Panc1 (cell line): Measurements from ENCODE around the gene ZNF526. TPM values are rescaled to one million over a fixed set of nuclear protein-coding genes. Genes with fewer than 3 reads are reported as not detected.
A peak's percentile ranks its signal among the peaks of the same experiment; 100 is the strongest.

Source experiments
- ATAC-seq: fragments of 200-7000 bp; cut with Tn5 transposase; 2 replicates; pipeline ENCODE4 v1.9.1; 2020; ENCODE audit warnings: mild to moderate bottlenecking, moderate library complexity
- BruUV-seq: library from RNA; stranded (reverse); fragments of 400-500 nt; replicated peaks from 2 replicates; lab custom pipeline; 2021; lab: Mats Ljungman, UMichigan
- CTCF ChIA-PET: fragments of 300-600 bp; sonication (Branson Sonifier 250); formaldehyde crosslinking; loops from one replicate; lab custom pipeline; 2022; ENCODE audit warnings: antibody characterized with exemption; lab: Charles Lee
- POLR2A ChIA-PET: fragments of 300-600 bp; sonication (Branson Sonifier 250); formaldehyde crosslinking; loops from one replicate; lab custom pipeline; 2022; ENCODE audit warnings: antibody characterized with exemption; lab: Charles Lee
- DNase-seq: peaks from one replicate; pipeline ENCODE4 v3.0.0-alpha.2; 2010; ENCODE audit warnings: low read depth, low spot score
- H3K27ac ChIP-seq: 2 replicates; pipeline ENCODE4 v1.5.1; 2011; ENCODE audit warnings: mild to moderate bottlenecking, low read length, inconsistent platforms
- H3K27me3 ChIP-seq: fragments of 200-500 bp; sonication (Bioruptor generic); 2 replicates; pipeline ENCODE4 v1.6.0; 2014; ENCODE audit warnings: low read length, inconsistent platforms; ENCODE audit not compliant: control insufficient read depth, insufficient read depth
- H3K36me3 ChIP-seq: fragments of 200-500 bp; sonication (Bioruptor generic); 2 replicates; pipeline ENCODE4 v1.5.1; 2014; ENCODE audit warnings: inconsistent platforms, mild to moderate bottlenecking, low read length, moderate library complexity; ENCODE audit not compliant: control insufficient read depth, insufficient read depth
- H3K4me1 ChIP-seq: 2 replicates; pipeline ENCODE4 v1.5.1; 2011; ENCODE audit warnings: inconsistent platforms, mild to moderate bottlenecking, low read length, moderate library complexity; ENCODE audit not compliant: control insufficient read depth, insufficient read depth
- H3K4me3 ChIP-seq, 2 experiments: 2 replicates each; pipeline ENCODE4 v1.5.1; 2011 to 2012; ENCODE audit warnings: low read depth in 2 of 2, low read length in 2 of 2, mild to moderate bottlenecking in 2 of 2, inconsistent platforms in 1 of 2, moderate library complexity in 1 of 2
- H3K9me3 ChIP-seq: fragments of 200-500 bp; sonication (Bioruptor generic); 2 replicates; pipeline ENCODE4 v1.5.1; 2014; ENCODE audit warnings: low read depth, mild to moderate bottlenecking, inconsistent platforms, low read length, moderate library complexity; ENCODE audit not compliant: control insufficient read depth, insufficient read depth
- CTCF ChIP-seq: fragments of 450-650 bp; IDR thresholded peaks from 2 replicates; pipeline ENCODE4 v1.5.1; 2017; ENCODE audit warnings: mild to moderate bottlenecking
- POLR2AphosphoS5 ChIP-seq: IDR thresholded peaks from 2 replicates; pipeline ENCODE4 v1.6.1; 2012; ENCODE audit warnings: mild to moderate bottlenecking, low read depth, low read length, moderate library complexity
- REST ChIP-seq, 2 experiments: IDR thresholded peaks; 2 replicates each; pipeline ENCODE4 v1.6.1; 2011 to 2012; ENCODE audit warnings: low read depth in 2 of 2, control low read depth in 1 of 2, low read length in 1 of 2, mild to moderate bottlenecking in 1 of 2, moderate library complexity in 1 of 2; ENCODE audit not compliant: insufficient read depth in 1 of 2
- SIN3A ChIP-seq: IDR thresholded peaks from 2 replicates; pipeline ENCODE4 v1.6.1; 2012; ENCODE audit warnings: low read depth, mild to moderate bottlenecking, low read length, moderate library complexity, borderline replicate concordance; ENCODE audit not compliant: insufficient read depth
- TCF7L2 ChIP-seq: IDR thresholded peaks from 2 replicates; pipeline ENCODE4 v1.6.1; 2011; ENCODE audit warnings: mild to moderate bottlenecking, low read depth, low read length, inconsistent platforms
- in situ Hi-C: cut with HindIII; loops from 2 replicates; pipeline ENCODE4 v1.10.0; 2016; ENCODE audit warnings: low sequenced_read_pairs, low pct_unique_long_range_greater_than_20kb
- intact Hi-C: fragments of 100-400 bp; cut with micrococcal nuclease; formaldehyde crosslinking; loops from one replicate; pipeline ENCODE4 v1.10.0; 2022; ENCODE audit not compliant: unreplicated experiment
- total RNA-seq: library from RNA; stranded (reverse); gene quantifications from one replicate; pipeline ENCODE4 v1.2.1, GENCODE V29; 2021; ENCODE audit not compliant: unreplicated experiment

Gene ZNF526
- total RNA-seq, 1 experiment from 2014 or later = 10.5 TPM

DNA sequence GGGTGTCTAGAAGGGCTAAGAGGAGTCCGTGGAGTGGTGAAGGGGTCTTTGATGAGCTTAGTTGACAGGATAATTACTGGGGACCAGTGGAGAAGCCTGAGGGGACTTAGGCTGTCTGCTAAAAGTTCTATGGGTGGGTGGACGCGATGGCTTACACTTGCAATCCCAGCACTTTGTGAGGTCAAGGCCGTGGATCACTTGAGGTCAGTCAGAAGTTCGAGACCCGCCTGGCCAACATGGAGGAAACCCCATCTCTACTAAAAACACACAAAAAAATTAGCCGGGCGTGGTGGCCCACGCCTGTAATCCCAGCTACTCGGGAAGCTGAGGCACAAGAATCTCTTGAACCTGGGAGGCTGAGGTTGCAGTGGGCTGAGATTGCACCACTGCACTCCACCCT is 25.1 kb downstream of the ZNF526 start:
- peaks cover 5% of the 10 kb centered on the region; the same call in 1 of the 2 replicates for H3K36me3 ChIP-seq
- peaks cover 32% of the 10 kb centered on the region for H3K4me1 ChIP-seq
- CTCF ChIA-PET = interaction anchor here (1.2 to 4.5 kb wide), 2 partner anchors 18 to 35 kb away, joined by 3 to 38 read pairs; no protein-coding TSS in a partner anchor
- no peaks in the 10 kb centered on the region for H3K27me3 ChIP-seq
- peak overlapping the region; percentile 76 for H3K27ac ChIP-seq
- no peak for ATAC-seq
- intact Hi-C loops (loop anchor here (5.0 kb wide), 1 partner anchor 37 kb away; no protein-coding TSS in a partner anchor), in situ Hi-C loops (no loop called here)
- no peak for DNase-seq
- TF ChIP-seq CTCF = no peak
- TF ChIP-seq POLR2AphosphoS5 = no peak
- no peak for TF ChIP-seq REST (IDR thresholded peaks at IDR 0.05; ENCODE audit: insufficient read depth in 1 of 2, low read depth in 2 of 2, low read length in 1 of 2)
- TF ChIP-seq TCF7L2 = no peak
- no peak for TF ChIP-seq SIN3A
- no peak overlapping the region; a peak in 1 of 4 replicates for H3K4me3 ChIP-seq
- H3K9me3 ChIP-seq = no peaks in the 10 kb centered on the region
- no TSS peak for BruUV-seq
- POLR2A ChIA-PET = no interaction called here

GRCh38 chr19:42246143-42246921 is 26.2 kb downstream of the ZNF526 start:
- peak overlapping the region; percentile 72 for H3K27ac ChIP-seq
- H3K27me3 ChIP-seq = no peaks in the 10 kb centered on the region
- CTCF ChIA-PET = interaction anchor here (0.5 to 4.5 kb wide), 6 partner anchors 10 to 66 kb away, joined by 3 to 38 read pairs (median 4); no protein-coding TSS in a partner anchor
- H3K36me3 ChIP-seq = peaks cover 5% of the 10 kb centered on the region; the same call in 1 of the 2 replicates
- ATAC-seq (no peak), DNase-seq (no peak)
- BruUV-seq = no TSS peak
- H3K4me3 ChIP-seq = no peak overlapping the region
- POLR2A ChIA-PET = no interaction called here
- intact Hi-C loops = loop anchor here (5.0 kb wide), 1 partner anchor 36 kb away; no protein-coding TSS in a partner anchor
- TF ChIP-seq SIN3A (no peak), CTCF (peak; percentile 77; the same call in 1 of the 2 replicates), REST (IDR thresholded peaks at IDR 0.05; ENCODE audit: insufficient read depth in 1 of 2, low read depth in 2 of 2, low read length in 1 of 2) (no peak), POLR2AphosphoS5 (peak; percentile 44; the same call in 1 of the 2 replicates)
- H3K4me1 ChIP-seq = peaks cover 34% of the 10 kb centered on the region
- H3K9me3 ChIP-seq = no peaks in the 10 kb centered on the region
- in situ Hi-C loops = no loop called here
